K562 (cell line): ENCODE results near the gene TEX54. TPM values are rescaled to one million over a fixed set of nuclear protein-coding genes. Genes with fewer than 3 reads are reported as not detected.
A peak's percentile ranks its signal among the peaks of the same experiment; 100 is the strongest.

Experiments used
- FOXJ2 ChIP-seq: fragments of 200-800 bp; sonication (Bioruptor generic); IDR thresholded peaks from 2 replicates; pipeline ENCODE4 v1.6.1; 2016; ENCODE audit warnings: missing genetic modification characterization, missing compliant biosample characterization
- MED1 ChIP-seq: sonication (generic); formaldehyde crosslinking; IDR thresholded peaks from 2 replicates; pipeline ENCODE4 v1.8.1; 2023; ENCODE audit warnings: missing genetic modification reagents, borderline replicate concordance
- NFXL1 ChIP-seq: fragments of 450-650 bp; formaldehyde crosslinking; IDR thresholded peaks from 2 replicates; pipeline ENCODE4 v1.4.0; 2021; ENCODE audit warnings: mild to moderate bottlenecking
- U2AF1 ChIP-seq: fragments of 200-400 bp; formaldehyde crosslinking; optimal IDR thresholded peaks from 2 replicates; pipeline ENCODE3; 2017; ENCODE audit warnings: mild to moderate bottlenecking, low read depth, low read length, moderate library complexity
- ZNF717 ChIP-seq: fragments of 250-450 bp; sonication (Bioruptor Pico); IDR thresholded peaks from 2 replicates; pipeline ENCODE4 v1.5.0; 2021
- ZSCAN32 ChIP-seq: fragments of 450-650 bp; formaldehyde crosslinking; IDR thresholded peaks from 2 replicates; pipeline ENCODE4 v1.4.0; 2020; ENCODE audit warnings: mild to moderate bottlenecking, moderate library complexity
- polyA plus RNA-seq, 8 experiments: library from polyadenylated mRNA; depleted of rRNA in 4 of 8; stranded (reverse) in 5 of 8; unstranded in 3 of 8; fragments of >200 nt; fragmentation: Nextera tagmentation in 2 of 8; fragmentation: Illumina TruSeq in 1 of 8; extraction: Ambion mirVana in 2 of 8; extraction: Trizol in 1 of 8; gene quantifications; 2 replicates each; pipeline versions ENCODE4 v1.2.1 to v1.2.3, GENCODE V29; 2011 to 2014; ENCODE audit warnings: inconsistent platforms in 1 of 8, missing spikeins in 1 of 8
- total RNA-seq, 7 experiments: library from RNA; depleted of rRNA in 6 of 7; stranded (reverse); fragments of >200 nt in 6 of 7; fragmentation: Illumina TruSeq in 2 of 7; extraction: Trizol in 2 of 7; gene quantifications; 2 replicates each; pipeline versions ENCODE4 v1.2.1 to v1.2.3, GENCODE V29; 2011 to 2021; ENCODE audit warnings: low replicate concordance in 1 of 7
- TF ChIP-seq, protein P1 (sequence below): fragments of 250-450 bp; sonication (Bioruptor Pico); IDR thresholded peaks from 2 replicates; pipeline ENCODE4 v1.9.0; 2021; ENCODE audit warnings: mild to moderate bottlenecking
- TF ChIP-seq, protein P2 (sequence below): fragments of 450-650 bp; IDR thresholded peaks from 2 replicates; pipeline ENCODE4 v1.6.1; 2014; ENCODE audit warnings: low read depth, mild to moderate bottlenecking, moderate library complexity, borderline replicate concordance
- TF ChIP-seq, protein P3 (sequence below), 2 experiments: fragments of 450-650 bp; IDR thresholded peaks; 2 replicates each; pipeline ENCODE4 v1.6.1; 2016; ENCODE audit warnings: mild to moderate bottlenecking in 2 of 2, borderline replicate concordance in 1 of 2, low read depth in 1 of 2, moderate library complexity in 1 of 2

TEX54 gene
- total and polyA plus RNA-seq, 9 of the 15 experiments (the other 6 are each of a cell fraction or from before 2014, with no cell fraction given) = not detected

DNA sequence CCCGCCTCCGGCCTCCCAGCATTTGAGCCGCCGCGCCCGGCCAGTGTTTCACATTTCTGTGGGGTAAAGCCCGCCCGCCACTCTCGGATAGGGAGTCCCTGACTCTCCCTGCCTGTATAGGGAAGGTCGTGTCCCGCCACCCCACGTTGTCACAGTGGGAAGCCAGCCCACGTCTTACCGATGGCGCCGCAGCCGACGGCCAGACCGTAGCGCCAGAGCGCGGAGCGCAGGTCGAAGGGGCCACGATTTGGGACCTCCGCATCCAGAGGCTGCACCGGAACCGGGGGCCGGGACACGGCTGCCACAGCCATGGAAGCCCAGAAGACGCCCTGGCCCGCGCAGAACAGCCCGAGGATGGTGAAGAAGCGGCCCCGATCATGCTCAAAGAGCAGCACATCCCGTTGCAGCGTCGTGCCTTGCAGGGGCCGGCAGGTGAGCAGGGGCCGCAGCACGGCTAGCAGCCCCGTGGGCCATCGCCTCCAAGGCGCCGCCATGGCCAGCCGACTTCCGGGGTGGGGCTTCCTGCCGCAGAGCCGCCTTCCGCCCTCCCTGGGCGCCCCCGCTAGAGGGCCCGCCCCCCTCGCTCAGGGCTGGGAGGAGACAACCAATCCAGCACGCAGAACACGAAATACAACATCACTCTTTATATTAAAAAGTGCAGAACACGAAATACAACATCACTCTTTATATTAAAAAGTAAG is 41.0 kb downstream of the TEX54 start, which contains the start of gene TMEM223 (continued):
- TF ChIP-seq FOXJ2 (tag) (no peak), U2AF1 (peak; percentile 25), MED1 (no peak), ZSCAN32 (CRISPR knock-in tag) (no peak), NFXL1 (CRISPR knock-in tag) (no peak), ZNF717 (CRISPR knock-in tag) (no peak)
- TF ChIP-seq, protein P1, sequence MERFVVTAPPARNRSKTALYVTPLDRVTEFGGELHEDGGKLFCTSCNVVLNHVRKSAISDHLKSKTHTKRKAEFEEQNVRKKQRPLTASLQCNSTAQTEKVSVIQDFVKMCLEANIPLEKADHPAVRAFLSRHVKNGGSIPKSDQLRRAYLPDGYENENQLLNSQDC (CRISPR knock-in tag) = no peak
- TF ChIP-seq, protein P2, sequence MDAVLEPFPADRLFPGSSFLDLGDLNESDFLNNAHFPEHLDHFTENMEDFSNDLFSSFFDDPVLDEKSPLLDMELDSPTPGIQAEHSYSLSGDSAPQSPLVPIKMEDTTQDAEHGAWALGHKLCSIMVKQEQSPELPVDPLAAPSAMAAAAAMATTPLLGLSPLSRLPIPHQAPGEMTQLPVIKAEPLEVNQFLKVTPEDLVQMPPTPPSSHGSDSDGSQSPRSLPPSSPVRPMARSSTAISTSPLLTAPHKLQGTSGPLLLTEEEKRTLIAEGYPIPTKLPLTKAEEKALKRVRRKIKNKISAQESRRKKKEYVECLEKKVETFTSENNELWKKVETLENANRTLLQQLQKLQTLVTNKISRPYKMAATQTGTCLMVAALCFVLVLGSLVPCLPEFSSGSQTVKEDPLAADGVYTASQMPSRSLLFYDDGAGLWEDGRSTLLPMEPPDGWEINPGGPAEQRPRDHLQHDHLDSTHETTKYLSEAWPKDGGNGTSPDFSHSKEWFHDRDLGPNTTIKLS = no peak
- TF ChIP-seq, protein P3, sequence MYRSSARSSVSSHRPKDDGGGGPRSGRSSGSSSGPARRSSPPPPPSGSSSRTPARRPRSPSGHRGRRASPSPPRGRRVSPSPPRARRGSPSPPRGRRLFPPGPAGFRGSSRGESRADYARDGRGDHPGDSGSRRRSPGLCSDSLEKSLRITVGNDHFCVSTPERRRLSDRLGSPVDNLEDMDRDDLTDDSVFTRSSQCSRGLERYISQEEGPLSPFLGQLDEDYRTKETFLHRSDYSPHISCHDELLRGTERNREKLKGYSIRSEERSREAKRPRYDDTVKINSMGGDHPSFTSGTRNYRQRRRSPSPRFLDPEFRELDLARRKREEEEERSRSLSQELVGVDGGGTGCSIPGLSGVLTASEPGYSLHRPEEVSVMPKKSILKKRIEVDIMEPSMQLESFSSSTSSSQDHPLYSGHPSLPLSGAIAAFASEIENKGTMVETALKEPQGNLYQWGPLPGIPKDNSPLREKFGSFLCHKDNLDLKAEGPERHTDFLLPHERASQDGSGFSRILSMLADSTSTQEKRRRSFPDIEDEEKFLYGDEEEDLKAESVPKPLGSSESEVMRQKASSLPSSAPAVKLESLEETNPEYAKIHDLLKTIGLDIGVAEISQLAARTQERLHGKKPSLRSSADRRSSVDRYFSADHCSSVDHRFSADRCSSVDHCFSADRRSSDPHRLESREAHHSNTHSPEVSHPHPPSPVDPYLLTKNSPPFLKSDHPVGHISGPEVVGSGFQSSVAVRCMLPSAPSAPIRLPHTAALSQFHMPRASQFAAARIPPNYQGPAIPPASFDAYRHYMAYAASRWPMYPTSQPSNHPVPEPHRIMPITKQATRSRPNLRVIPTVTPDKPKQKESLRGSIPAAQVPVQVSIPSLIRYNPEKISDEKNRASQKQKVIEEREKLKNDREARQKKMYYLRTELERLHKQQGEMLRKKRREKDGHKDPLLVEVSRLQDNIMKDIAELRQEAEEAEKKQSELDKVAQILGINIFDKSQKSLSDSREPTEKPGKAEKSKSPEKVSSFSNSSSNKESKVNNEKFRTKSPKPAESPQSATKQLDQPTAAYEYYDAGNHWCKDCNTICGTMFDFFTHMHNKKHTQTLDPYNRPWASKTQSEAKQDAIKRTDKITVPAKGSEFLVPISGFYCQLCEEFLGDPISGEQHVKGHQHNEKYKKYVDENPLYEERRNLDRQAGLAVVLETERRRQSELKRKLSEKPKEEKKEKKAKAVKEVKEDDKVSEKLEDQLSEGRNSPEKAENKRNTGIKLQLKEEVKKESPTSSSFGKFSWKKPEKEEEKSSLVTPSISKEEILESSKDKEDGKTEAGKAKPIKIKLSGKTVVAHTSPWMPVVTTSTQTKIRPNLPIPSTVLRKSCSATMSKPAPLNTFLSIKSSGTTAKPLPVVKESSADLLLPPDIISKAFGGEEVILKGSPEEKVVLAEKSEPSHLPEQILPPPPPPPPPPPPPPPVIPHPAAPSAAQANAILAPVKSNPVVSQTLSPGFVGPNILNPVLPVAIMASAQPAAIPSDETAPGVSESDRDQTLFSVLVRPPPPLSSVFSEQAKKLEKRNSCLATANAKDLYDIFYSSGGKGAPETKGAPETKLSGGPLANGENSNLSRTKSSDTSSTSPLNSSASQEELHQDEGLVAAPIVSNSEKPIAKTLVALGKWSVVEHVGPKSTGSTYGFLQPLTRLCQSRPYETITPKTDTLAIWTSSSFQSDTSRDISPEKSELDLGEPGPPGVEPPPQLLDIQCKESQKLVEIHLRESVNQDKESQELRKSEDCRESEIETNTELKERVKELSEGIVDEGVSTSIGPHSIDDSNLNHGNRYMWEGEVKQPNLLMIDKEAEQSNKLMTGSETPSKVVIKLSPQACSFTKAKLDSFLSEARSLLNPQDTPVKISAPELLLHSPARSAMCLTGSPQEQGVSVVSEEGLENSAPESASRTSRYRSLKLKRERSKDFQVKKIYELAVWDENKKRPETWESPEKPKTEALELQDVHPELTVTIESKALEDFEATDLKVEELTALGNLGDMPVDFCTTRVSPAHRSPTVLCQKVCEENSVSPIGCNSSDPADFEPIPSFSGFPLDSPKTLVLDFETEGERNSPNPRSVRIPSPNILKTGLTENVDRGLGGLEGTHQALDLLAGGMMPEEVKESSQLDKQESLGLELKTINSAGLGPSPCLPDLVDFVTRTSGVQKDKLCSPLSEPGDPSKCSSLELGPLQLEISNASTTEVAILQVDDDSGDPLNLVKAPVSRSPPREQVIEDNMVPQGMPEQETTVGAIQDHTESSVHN (IDR thresholded peaks at IDR 0.05; ENCODE audit: borderline replicate concordance in 1 of 2, low read depth in 1 of 2) = no peak
